CD14-positive monocyte (primary cell): ENCODE measurements around the gene STAM2. TPM values are rescaled to one million over a fixed set of nuclear protein-coding genes. Genes with fewer than 3 reads are reported as not detected.

Experiments
- DNase-seq, 3 donors: peaks; one replicate each; pipeline ENCODE4 v3.0.0-alpha.2; 2011 to 2022
- H2AFZ ChIP-seq: 2 replicates; pipeline ENCODE4 v1.6.0; 2012; ENCODE audit warnings: mild to moderate bottlenecking, low read depth, low read length, inconsistent platforms; ENCODE audit not compliant: insufficient read depth, poor library complexity, severe bottlenecking
- H3K27ac ChIP-seq, 2 donors: 1 replicate in 1 of 2; 2 replicates in 1 of 2; pipeline ENCODE4 v1.5.1; 2012 to 2013; ENCODE audit warnings: low read length in 2 of 2, control low read depth in 1 of 2, inconsistent platforms in 1 of 2, low read depth in 1 of 2, mild to moderate bottlenecking in 1 of 2
- H3K27me3 ChIP-seq, 2 donors: one replicate each; pipeline versions ENCODE4 v1.6.0 to v1.6.1; 2011 to 2013; ENCODE audit warnings: low read length in 2 of 2; ENCODE audit not compliant: control insufficient read depth in 2 of 2, insufficient read depth in 2 of 2
- H3K36me3 ChIP-seq, 2 donors: replicated peaks in 1 of 2; 1 replicate in 1 of 2; 2 replicates in 1 of 2; pipeline versions ENCODE4 v1.5.1 to v1.6.1; 2012 to 2013; ENCODE audit warnings: low read length in 2 of 2, control low read depth in 1 of 2, inconsistent platforms in 1 of 2, mild to moderate bottlenecking in 1 of 2; ENCODE audit not compliant: insufficient read depth in 2 of 2, control insufficient read depth in 1 of 2
- H3K4me1 ChIP-seq, 2 donors: 1 replicate in 1 of 2; 2 replicates in 1 of 2; pipeline versions ENCODE4 v1.5.1 to v1.6.1; 2012 to 2013; ENCODE audit warnings: low read length in 2 of 2, control low read depth in 1 of 2, inconsistent platforms in 1 of 2, mild to moderate bottlenecking in 1 of 2, moderate library complexity in 1 of 2; ENCODE audit not compliant: insufficient read depth in 2 of 2, control insufficient read depth in 1 of 2
- H3K4me2 ChIP-seq: replicated peaks from 2 replicates; pipeline ENCODE3; 2012; ENCODE audit warnings: low read length, moderate library complexity, mild to moderate bottlenecking; ENCODE audit not compliant: poor library complexity, severe bottlenecking; ENCODE audit errors: extremely low read depth
- H3K4me3 ChIP-seq, 3 experiments: fragments of 200-600 bp in 1 of 3; sonication (generic) in 1 of 3; replicated peaks in 1 of 3; 1 replicate in 2 of 3; 2 replicates in 1 of 3; pipeline ENCODE4 v1.5.1; 2011 to 2013; ENCODE audit warnings: low read length in 3 of 3, mild to moderate bottlenecking in 3 of 3, control low read depth in 2 of 3, low read depth in 2 of 3, inconsistent platforms in 1 of 3, moderate library complexity in 1 of 3
- H3K79me2 ChIP-seq: 2 replicates; pipeline ENCODE4 v1.6.0; 2012; ENCODE audit warnings: mild to moderate bottlenecking, control low read depth, inconsistent platforms, low read length, moderate library complexity; ENCODE audit not compliant: insufficient read depth
- H3K9ac ChIP-seq: 2 replicates; pipeline ENCODE4 v1.6.0; 2017; ENCODE audit warnings: low read length, mild to moderate bottlenecking; ENCODE audit not compliant: insufficient read depth, poor library complexity, severe bottlenecking
- H3K9me3 ChIP-seq, 2 donors: replicated peaks in 1 of 2; 1 replicate in 1 of 2; 2 replicates in 1 of 2; pipeline versions ENCODE4 v1.5.1 to v1.6.1; 2012 to 2013; ENCODE audit warnings: low read length in 2 of 2, control low read depth in 1 of 2; ENCODE audit not compliant: control insufficient read depth in 1 of 2, insufficient read depth in 1 of 2
- H4K20me1 ChIP-seq: 2 replicates; pipeline ENCODE4 v1.6.0; 2012; ENCODE audit warnings: mild to moderate bottlenecking, low read length, control low read depth, moderate library complexity; ENCODE audit not compliant: insufficient read depth
- H3K27ac Mint-ChIP-seq, 7 donors: one replicate each; pipeline ENCODE4 v1.8.0; 2020; ENCODE audit warnings: mild to moderate bottlenecking in 7 of 7, mixed read lengths in 7 of 7, moderate library complexity in 6 of 7, inconsistent platforms in 2 of 7
- H3K27me3 Mint-ChIP-seq, 3 donors: one replicate each; pipeline ENCODE4 v1.8.0; 2021 to 2022; ENCODE audit warnings: low read depth in 3 of 3, mild to moderate bottlenecking in 3 of 3, mixed read lengths in 3 of 3, moderate library complexity in 3 of 3, inconsistent platforms in 1 of 3
- H3K36me3 Mint-ChIP-seq, 2 donors: one replicate each; pipeline ENCODE4 v1.8.0; 2020; ENCODE audit warnings: mixed read lengths in 2 of 2, inconsistent platforms in 1 of 2, mild to moderate bottlenecking in 1 of 2
- H3K4me1 Mint-ChIP-seq: one replicate; pipeline ENCODE4 v1.8.0; 2020; ENCODE audit warnings: mild to moderate bottlenecking, mixed read lengths
- H3K4me3 Mint-ChIP-seq, 2 donors: one replicate each; pipeline ENCODE4 v1.8.0; 2020; ENCODE audit warnings: mild to moderate bottlenecking in 2 of 2, mixed read lengths in 2 of 2, moderate library complexity in 1 of 2
- H3K9me3 Mint-ChIP-seq, 7 donors: one replicate each; pipeline ENCODE4 v1.8.0; 2020 to 2022; ENCODE audit warnings: mixed read lengths in 7 of 7, mild to moderate bottlenecking in 6 of 7, moderate library complexity in 6 of 7, inconsistent platforms in 2 of 7
- WGBS: methylation state at CpG from one replicate; pipeline ENCODE4 v1.1.5; 2013; ENCODE audit warnings: missing lambda C conversion rate; ENCODE audit not compliant: insufficient coverage; 5-methylcytosine and 5-hydroxymethylcytosine counted together
- intact Hi-C, 2 donors: fragments of 100-400 bp; cut with micrococcal nuclease; formaldehyde crosslinking; loops; one replicate each; pipeline versions ENCODE4 v1.15.0 to v1.15.1; 2023
- polyA plus RNA-seq, 3 donors: library from polyadenylated mRNA; depleted of rRNA in 1 of 3; unstranded in 2 of 3; stranded (reverse) in 1 of 3; fragments of 300-500 nt in 2 of 3; fragments of >200 nt in 1 of 3; fragmentation: Illumina TruSeq in 2 of 3; gene quantifications; 1 replicate in 2 of 3; 2 replicates in 1 of 3; pipeline ENCODE4 v1.2.3, GENCODE V29; 2012 to 2021
- TF ChIP-seq, protein P1 (sequence below): fragments of 200-600 bp; IDR thresholded peaks from one replicate; pipeline ENCODE4 v1.8.0; 2022; ENCODE audit warnings: antibody characterized with exemption, mild to moderate bottlenecking

The STAM2 gene
- polyA plus RNA-seq, 3 donors: 6.9 to 12.6 (median 8.2) TPM

DNA sequence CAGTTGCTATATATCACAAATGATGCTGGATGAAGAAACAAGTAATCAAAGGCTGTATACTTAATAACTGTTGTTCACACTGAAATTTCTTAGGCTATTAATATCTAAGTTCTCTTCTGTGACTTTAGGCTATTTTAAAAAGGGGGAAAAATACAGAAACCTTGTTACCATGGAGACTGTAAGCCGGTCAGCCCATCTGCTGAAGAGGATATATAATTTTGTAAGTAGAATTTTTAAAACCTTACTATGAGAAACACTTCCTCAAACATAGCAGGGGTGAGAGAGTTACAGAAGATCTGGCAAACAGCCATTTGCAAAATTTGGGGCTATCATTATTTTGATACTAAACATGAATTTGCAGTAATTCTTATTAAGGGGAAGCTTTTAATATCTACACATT is 104.5 kb downstream of the STAM2 start:
- no CpG with 5 or more reads among the region's 1 CpG for WGBS
- Mint-ChIP-seq H3K4me1 (peaks cover 13% of the 10 kb centered on the region), H3K9me3 (peaks cover 0 to 2% (median 0%) of the 10 kb centered on the region in 7 donors), H3K36me3 (peaks cover 0 to 8% of the 10 kb centered on the region in 2 donors), H3K27me3 (peaks cover 0 to 1% (median 0%) of the 10 kb centered on the region in 3 donors), H3K27ac (peak overlapping the region in 5 of 7 donors; percentile 26 to 68 (median 49)), H3K4me3 (no peak overlapping the region)
- H4K20me1 ChIP-seq: no peaks in the 10 kb centered on the region
- no peaks in the 10 kb centered on the region for H3K27me3 ChIP-seq
- no peak overlapping the region for H2AFZ ChIP-seq
- DNase-seq: peak in 1 of 3 donors; percentile 23
- no peak overlapping the region for H3K4me2 ChIP-seq
- no peaks in the 10 kb centered on the region for H3K79me2 ChIP-seq
- H3K4me3 ChIP-seq: no peak overlapping the region
- H3K27ac ChIP-seq: no peak overlapping the region
- no peak overlapping the region for H3K9ac ChIP-seq
- TF ChIP-seq, protein P1, sequence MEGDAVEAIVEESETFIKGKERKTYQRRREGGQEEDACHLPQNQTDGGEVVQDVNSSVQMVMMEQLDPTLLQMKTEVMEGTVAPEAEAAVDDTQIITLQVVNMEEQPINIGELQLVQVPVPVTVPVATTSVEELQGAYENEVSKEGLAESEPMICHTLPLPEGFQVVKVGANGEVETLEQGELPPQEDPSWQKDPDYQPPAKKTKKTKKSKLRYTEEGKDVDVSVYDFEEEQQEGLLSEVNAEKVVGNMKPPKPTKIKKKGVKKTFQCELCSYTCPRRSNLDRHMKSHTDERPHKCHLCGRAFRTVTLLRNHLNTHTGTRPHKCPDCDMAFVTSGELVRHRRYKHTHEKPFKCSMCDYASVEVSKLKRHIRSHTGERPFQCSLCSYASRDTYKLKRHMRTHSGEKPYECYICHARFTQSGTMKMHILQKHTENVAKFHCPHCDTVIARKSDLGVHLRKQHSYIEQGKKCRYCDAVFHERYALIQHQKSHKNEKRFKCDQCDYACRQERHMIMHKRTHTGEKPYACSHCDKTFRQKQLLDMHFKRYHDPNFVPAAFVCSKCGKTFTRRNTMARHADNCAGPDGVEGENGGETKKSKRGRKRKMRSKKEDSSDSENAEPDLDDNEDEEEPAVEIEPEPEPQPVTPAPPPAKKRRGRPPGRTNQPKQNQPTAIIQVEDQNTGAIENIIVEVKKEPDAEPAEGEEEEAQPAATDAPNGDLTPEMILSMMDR: no peak
- no peaks in the 10 kb centered on the region for H3K36me3 ChIP-seq
- H3K9me3 ChIP-seq: no peaks in the 10 kb centered on the region
- intact Hi-C loops: no loop called here
- peaks cover 8 to 10% of the 10 kb centered on the region in 2 donors for H3K4me1 ChIP-seq

- Histone ChIP-seq H3K4me1 (peaks cover 8 to 11% of the 10 kb centered on the region in 2 donors), H3K9me3 (no peaks in the 10 kb centered on the region), H3K27me3 (no peaks in the 10 kb centered on the region), H3K79me2 (no peaks in the 10 kb centered on the region), H3K4me2 (no peak overlapping the region), H4K20me1 (no peaks in the 10 kb centered on the region), H3K36me3 (no peaks in the 10 kb centered on the region), H3K27ac (no peak overlapping the region), H3K4me3 (no peak overlapping the region), H2AFZ (no peak overlapping the region), H3K9ac (no peak overlapping the region)
- no peak for DNase-seq
- Mint-ChIP-seq H3K9me3 (peaks cover 0 to 2% (median 0%) of the 10 kb centered on the region in 7 donors), H3K36me3 (peaks cover 0 to 4% of the 10 kb centered on the region in 2 donors), H3K27ac (no peak overlapping the region), H3K27me3 (peaks cover 0 to 1% (median 0%) of the 10 kb centered on the region in 3 donors), H3K4me3 (no peak overlapping the region), H3K4me1 (peaks cover 13% of the 10 kb centered on the region)
- intact Hi-C loops: no loop called here
- WGBS: 36% methylated on average over 2 of the region's 2 CpGs
- TF ChIP-seq, protein P1: no peak
Measured at GRCh38 chr2:152068226-152068625, 107.3 kb downstream of the STAM2 start.
